ENCODE measurements around the gene CEBPA.

GRCh38 chr19:33347300-33347699, 45.0 kb upstream of the CEBPA start:
- TF ChIP-seq, protein P1, sequence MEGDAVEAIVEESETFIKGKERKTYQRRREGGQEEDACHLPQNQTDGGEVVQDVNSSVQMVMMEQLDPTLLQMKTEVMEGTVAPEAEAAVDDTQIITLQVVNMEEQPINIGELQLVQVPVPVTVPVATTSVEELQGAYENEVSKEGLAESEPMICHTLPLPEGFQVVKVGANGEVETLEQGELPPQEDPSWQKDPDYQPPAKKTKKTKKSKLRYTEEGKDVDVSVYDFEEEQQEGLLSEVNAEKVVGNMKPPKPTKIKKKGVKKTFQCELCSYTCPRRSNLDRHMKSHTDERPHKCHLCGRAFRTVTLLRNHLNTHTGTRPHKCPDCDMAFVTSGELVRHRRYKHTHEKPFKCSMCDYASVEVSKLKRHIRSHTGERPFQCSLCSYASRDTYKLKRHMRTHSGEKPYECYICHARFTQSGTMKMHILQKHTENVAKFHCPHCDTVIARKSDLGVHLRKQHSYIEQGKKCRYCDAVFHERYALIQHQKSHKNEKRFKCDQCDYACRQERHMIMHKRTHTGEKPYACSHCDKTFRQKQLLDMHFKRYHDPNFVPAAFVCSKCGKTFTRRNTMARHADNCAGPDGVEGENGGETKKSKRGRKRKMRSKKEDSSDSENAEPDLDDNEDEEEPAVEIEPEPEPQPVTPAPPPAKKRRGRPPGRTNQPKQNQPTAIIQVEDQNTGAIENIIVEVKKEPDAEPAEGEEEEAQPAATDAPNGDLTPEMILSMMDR (IDR thresholded peaks at IDR 0.05; ENCODE audit: low read length), result no peak
- TF ChIP-seq EZH2phosphoT487 (IDR thresholded peaks at IDR 0.05; ENCODE audit: low read length), result no peak
